Esophagus squamous epithelium (tissue), 5 donors: Measurements from ENCODE around the gene CPXM1. TPM values are rescaled to one million over a fixed set of nuclear protein-coding genes. Genes with fewer than 3 reads are reported as not detected.
"Not testable (repeated sequence)": the region's sequence is repeated elsewhere in the genome, so short reads cannot be mapped to it uniquely, and the experiment has no call there.

Experiments used
- DNase-seq: peaks from one replicate; lab custom pipeline; 2025; lab: John Stamatoyannopoulos, UW
- H3K27ac ChIP-seq, 4 donors: fragments of 200-600 bp; sonication (generic); one replicate each; pipeline ENCODE4 v1.5.1; 2016 to 2019; ENCODE audit warnings: mild to moderate bottlenecking in 1 of 4
- H3K27me3 ChIP-seq, 4 donors: fragments of 200-600 bp; sonication (generic); 1 replicate in 3 of 4; 2 replicates in 1 of 4; pipeline versions ENCODE4 v1.5.1 to v1.6.0; 2017 to 2021; ENCODE audit warnings: antibody characterized with exemption in 1 of 4
- H3K36me3 ChIP-seq, 3 donors: fragments of 200-600 bp; sonication (generic); one replicate each; pipeline ENCODE4 v1.5.1; 2016 to 2019
- H3K4me1 ChIP-seq, 3 donors: fragments of 200-600 bp; sonication (generic); one replicate each; pipeline ENCODE4 v1.5.1; 2017 to 2019
- H3K4me3 ChIP-seq, 4 donors: fragments of 200-600 bp; sonication (generic); 1 replicate in 3 of 4; 2 replicates in 1 of 4; pipeline ENCODE4 v1.5.1; 2016 to 2019; ENCODE audit warnings: mild to moderate bottlenecking in 2 of 4, moderate library complexity in 1 of 4
- H3K9me3 ChIP-seq, 3 donors: fragments of 200-600 bp; sonication (generic); one replicate each; pipeline ENCODE4 v1.5.1; 2016 to 2019
- POLR2A ChIP-seq, 4 donors: fragments of 450-650 bp; IDR thresholded peaks; one replicate each; pipeline ENCODE4 v1.6.1; 2017; ENCODE audit warnings: antibody characterized with exemption in 4 of 4, mild to moderate bottlenecking in 4 of 4, moderate library complexity in 3 of 4
- WGBS, 2 donors: methylation state at CpG; one replicate each; pipeline ENCODE4 v1.1.5; 2018; 5-methylcytosine and 5-hydroxymethylcytosine counted together
- intact Hi-C: fragments of 100-400 bp; cut with DNase I; formaldehyde crosslinking; loops from one replicate; pipeline ENCODE4 v1.15.0; 2022
- total RNA-seq, 4 donors: library from RNA; depleted of rRNA; stranded (reverse); fragments of >200 nt; gene quantifications; one replicate each; pipeline ENCODE4 v1.1.0, GENCODE V29; 2016
- TF ChIP-seq, protein P1 (sequence below), 6 experiments: fragments of 450-650 bp in 4 of 6; fragments of 200-600 bp in 2 of 6; sonication (generic) in 2 of 6; IDR thresholded peaks; one replicate each; pipeline ENCODE4 v1.5.1; 2016 to 2019; ENCODE audit warnings: antibody characterized with exemption in 6 of 6, mild to moderate bottlenecking in 4 of 6, moderate library complexity in 4 of 6
- donor health status: DM: yes; HTN: yes; CAD: no.

CPXM1 gene
- total RNA-seq, 4 donors from 2014 or later: 0.15 to 3.8 (median 0.93) TPM

DNA sequence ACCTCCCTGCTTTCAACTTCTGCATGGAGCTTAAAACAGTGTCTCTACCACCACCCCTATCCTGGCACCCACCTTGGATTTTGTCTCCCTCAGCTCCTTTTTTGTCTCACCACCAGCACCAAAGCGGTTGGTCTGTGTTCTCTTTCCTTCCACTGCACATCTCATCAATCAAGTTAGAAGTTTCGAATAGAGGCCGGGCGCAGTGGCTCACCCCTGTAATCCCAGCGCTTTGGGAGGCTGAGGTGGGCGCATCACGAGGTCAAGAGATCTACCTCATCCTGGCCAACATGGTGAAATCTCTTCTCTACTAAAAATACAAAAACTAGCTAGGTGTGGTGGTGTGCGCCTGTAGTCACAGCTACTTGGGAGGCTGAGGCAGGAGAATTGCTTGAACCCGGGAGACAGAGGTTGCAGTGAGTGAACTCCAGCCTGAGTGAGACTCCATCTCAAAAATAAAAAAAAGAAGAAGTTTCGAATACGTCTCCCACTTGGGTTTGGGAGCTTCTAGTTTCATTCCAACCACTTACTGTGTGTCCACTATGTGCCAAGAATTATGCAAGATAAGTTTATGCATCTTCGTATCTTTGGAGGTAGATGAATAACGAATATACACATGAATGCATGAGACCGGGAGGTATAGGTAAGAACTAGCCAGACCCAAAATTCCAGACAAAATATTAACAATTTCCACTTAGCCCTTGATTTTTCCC, 34.1 kb upstream of the CPXM1 start:
- intact Hi-C loops: no loop called here
- H3K27ac ChIP-seq: no peak overlapping the region
- TF ChIP-seq, protein P1, sequence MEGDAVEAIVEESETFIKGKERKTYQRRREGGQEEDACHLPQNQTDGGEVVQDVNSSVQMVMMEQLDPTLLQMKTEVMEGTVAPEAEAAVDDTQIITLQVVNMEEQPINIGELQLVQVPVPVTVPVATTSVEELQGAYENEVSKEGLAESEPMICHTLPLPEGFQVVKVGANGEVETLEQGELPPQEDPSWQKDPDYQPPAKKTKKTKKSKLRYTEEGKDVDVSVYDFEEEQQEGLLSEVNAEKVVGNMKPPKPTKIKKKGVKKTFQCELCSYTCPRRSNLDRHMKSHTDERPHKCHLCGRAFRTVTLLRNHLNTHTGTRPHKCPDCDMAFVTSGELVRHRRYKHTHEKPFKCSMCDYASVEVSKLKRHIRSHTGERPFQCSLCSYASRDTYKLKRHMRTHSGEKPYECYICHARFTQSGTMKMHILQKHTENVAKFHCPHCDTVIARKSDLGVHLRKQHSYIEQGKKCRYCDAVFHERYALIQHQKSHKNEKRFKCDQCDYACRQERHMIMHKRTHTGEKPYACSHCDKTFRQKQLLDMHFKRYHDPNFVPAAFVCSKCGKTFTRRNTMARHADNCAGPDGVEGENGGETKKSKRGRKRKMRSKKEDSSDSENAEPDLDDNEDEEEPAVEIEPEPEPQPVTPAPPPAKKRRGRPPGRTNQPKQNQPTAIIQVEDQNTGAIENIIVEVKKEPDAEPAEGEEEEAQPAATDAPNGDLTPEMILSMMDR (IDR thresholded peaks at IDR 0.05): no peak
- no peak for TF ChIP-seq POLR2A (IDR thresholded peaks at IDR 0.05)
- no peak overlapping the region for H3K4me3 ChIP-seq
- H3K9me3 ChIP-seq: no peaks in the 10 kb centered on the region
- WGBS, 2 donors: 86 to 96% methylated on average over 12 to 14 of the region's 14 CpGs
- H3K36me3 ChIP-seq: peaks cover 0 to 36% (median 0%) of the 10 kb centered on the region in 3 donors
- no peak for DNase-seq
- H3K27me3 ChIP-seq: no peaks in the 10 kb centered on the region
- peaks cover 0 to 15% (median 10%) of the 10 kb centered on the region in 3 donors for H3K4me1 ChIP-seq

DNA sequence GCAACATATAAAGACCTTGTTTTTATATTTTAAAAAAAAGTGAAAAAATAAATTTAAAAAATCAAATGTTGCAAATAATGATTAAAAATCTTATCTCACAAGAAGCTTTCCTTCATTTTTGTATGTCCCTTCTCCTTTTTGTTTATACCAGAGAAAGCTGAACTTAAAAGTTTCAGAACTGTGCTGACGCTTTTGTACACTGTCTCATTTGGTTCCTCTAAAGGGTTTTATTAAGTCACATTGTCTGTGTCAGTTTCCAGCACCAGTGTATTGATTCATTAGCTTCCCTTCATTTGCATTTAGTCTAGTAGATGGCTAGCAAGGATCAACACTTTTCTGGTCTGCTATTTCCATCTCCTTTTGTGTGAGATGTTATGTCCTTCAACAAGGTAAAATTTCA, 33.3 kb upstream of the CPXM1 start:
- no peaks in the 10 kb centered on the region for H3K27me3 ChIP-seq
- peaks cover 0 to 9% (median 6%) of the 10 kb centered on the region in 3 donors for H3K4me1 ChIP-seq
- no peak overlapping the region for H3K27ac ChIP-seq
- TF ChIP-seq POLR2A (IDR thresholded peaks at IDR 0.05): no peak
- TF ChIP-seq, protein P1 (IDR thresholded peaks at IDR 0.05): no peak
- intact Hi-C loops: no loop called here
- H3K36me3 ChIP-seq: peaks cover 0 to 36% (median 0%) of the 10 kb centered on the region in 3 donors
- no peak overlapping the region for H3K4me3 ChIP-seq
- H3K9me3 ChIP-seq: no peaks in the 10 kb centered on the region
- DNase-seq: no peak
- WGBS, 2 donors: 81 to 86% methylated on average over 1 of the region's 1 CpG

DNA sequence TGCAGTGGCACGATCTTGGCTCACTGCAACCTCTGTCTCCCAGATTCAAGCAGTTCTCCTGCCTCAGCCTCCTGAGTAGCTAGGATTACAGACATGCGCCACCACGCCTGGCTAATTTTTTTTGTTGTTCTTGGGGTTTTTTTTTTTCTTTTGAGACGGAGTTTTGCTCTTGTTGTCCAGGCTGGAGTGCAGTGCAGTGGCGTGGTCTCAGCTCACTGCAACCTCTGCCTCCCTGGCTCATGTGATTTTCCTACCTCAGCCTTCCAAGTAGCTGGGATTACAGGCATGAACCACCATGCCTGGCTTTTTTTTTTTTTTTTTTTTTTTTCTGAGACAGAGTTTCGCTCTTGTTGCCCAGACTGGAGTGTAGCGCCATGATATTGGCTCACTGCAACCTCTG, 30.8 kb upstream of the CPXM1 start:
- H3K4me3 ChIP-seq, H3K9me3 ChIP-seq, intact Hi-C loops, H3K27ac ChIP-seq, H3K4me1 ChIP-seq, DNase-seq: not testable (repeated sequence)
- 45 to 54% methylated on average over 5 to 6 of the region's 7 CpGs for WGBS, 2 donors
- Histone ChIP-seq H3K36me3 (peaks cover 0 to 13% (median 0%) of the 10 kb centered on the region in 3 donors), H3K27me3 (peaks cover 0 to 20% (median 0%) of the 10 kb centered on the region in 4 donors)

DNA sequence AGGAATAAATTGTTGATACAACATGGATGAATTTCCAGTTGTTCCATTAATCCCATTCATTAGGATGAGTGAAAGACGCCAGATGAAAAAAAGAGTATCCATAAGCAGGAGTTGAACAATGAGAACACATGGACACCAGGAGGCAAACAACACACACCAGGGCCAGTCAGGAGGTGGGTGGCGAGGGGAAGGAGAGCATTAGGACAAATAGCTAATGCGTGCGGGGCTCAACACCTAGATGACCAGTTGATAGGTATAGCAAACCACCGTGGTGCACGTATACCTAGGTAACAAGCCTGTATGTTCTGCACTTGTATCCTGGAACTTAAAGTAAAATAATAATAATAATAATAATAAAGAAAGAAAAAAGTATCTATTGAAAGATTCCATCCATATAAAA, 28.9 kb upstream of the CPXM1 start:
- 64 to 67% methylated on average over 6 of the region's 6 CpGs for WGBS, 2 donors
- Histone ChIP-seq H3K27ac (no peak overlapping the region), H3K27me3 (peaks cover 0 to 26% (median 0%) of the 10 kb centered on the region in 4 donors), H3K9me3 (no peaks in the 10 kb centered on the region), H3K4me1 (peaks cover 0 to 9% (median 6%) of the 10 kb centered on the region in 3 donors), H3K4me3 (no peak overlapping the region), H3K36me3 (no peaks in the 10 kb centered on the region)
- TF ChIP-seq, protein P1 (IDR thresholded peaks at IDR 0.05): no peak
- TF ChIP-seq POLR2A (IDR thresholded peaks at IDR 0.05): no peak
- intact Hi-C loops: no loop called here
- DNase-seq: no peak

DNA sequence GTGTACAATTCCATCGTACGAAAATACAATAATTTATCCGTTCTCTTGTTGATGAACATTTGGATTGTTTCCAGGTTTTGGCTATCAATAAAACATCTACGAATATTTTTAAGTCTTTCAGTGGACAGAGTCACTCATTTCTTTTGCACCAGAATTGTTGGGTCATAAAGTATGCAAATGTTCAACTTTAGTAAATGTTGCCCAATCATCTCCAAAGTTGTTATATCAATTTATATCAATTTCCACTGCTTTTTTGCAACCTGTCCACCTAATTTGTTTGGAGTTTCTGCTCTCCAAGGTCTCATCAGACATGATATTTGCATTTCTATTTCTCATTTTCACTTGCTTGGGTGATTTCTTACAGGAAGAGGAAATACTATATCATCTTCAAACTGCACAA, 26.2 kb upstream of the CPXM1 start:
- intact Hi-C loops: no loop called here
- 80 to 87% methylated on average over 4 of the region's 4 CpGs for WGBS, 2 donors

More for the DNA sequence above, 26.2 kb upstream of the CPXM1 start:
- Histone ChIP-seq H3K9me3 (no peaks in the 10 kb centered on the region), H3K4me3 (no peak overlapping the region), H3K36me3 (no peaks in the 10 kb centered on the region), H3K27me3 (peaks cover 0 to 33% (median 0%) of the 10 kb centered on the region in 4 donors), H3K27ac (no peak overlapping the region), H3K4me1 (peaks cover 0 to 4% (median 0%) of the 10 kb centered on the region in 3 donors)
- no peak for DNase-seq
- TF ChIP-seq POLR2A (IDR thresholded peaks at IDR 0.05): no peak
- TF ChIP-seq, protein P1 (IDR thresholded peaks at IDR 0.05): no peak
